Stimulated activated CD8-positive, alpha-beta memory T cell treated with anti-CD3 and anti-CD28 coated beads, Interleukin-7, amount 100 ng/mL, for 48 hours (primary cell): ENCODE measurements around the gene MIX23.

Source experiments
- DNase-seq, 2 donors: peaks; one replicate each; pipeline ENCODE4 v3.0.0-alpha.2; 2020; ENCODE audit warnings: low read depth in 1 of 2; ENCODE audit errors: extremely low read depth in 1 of 2

Gene MIX23

GRCh38 chr3:122392868-122393844 lies 10.1 kb upstream of the MIX23 start:
- DNase-seq, result no peak

- no peak for DNase-seq
Measured at GRCh38 chr3:122391681-122392446, 8.8 kb upstream of the MIX23 start.

GRCh38 chr3:122390665-122391064 lies 7.6 kb upstream of the MIX23 start:
- DNase-seq, result no peak

- no peak for DNase-seq
Measured at GRCh38 chr3:122389892-122390291, 6.9 kb upstream of the MIX23 start.

- no peak for DNase-seq
Measured at GRCh38 chr3:122389197-122389596, 6.2 kb upstream of the MIX23 start.

GRCh38 chr3:122387709-122388108 lies 4.7 kb upstream of the MIX23 start:
- DNase-seq, result no peak

- peak; percentile 87 to 89 for DNase-seq
Measured at GRCh38 chr3:122383771-122384697, 1.0 kb upstream of the MIX23 start, which contains the start of gene FAM162A. FAM162A (plus strand) TSS chr3:122384182; CDS start chr3:122384266, 84 bp downstream.

GRCh38 chr3:122377975-122378374 lies 5.1 kb downstream of the MIX23 start:
- no peak for DNase-seq

- no peak for DNase-seq
Measured at GRCh38 chr3:122374034-122374433, 9.0 kb downstream of the MIX23 start.

GRCh38 chr3:122366379-122366749 lies 16.7 kb downstream of the MIX23 start:
- DNase-seq, result no peak

GRCh38 chr3:122365582-122366378 lies 17.3 kb downstream of the MIX23 start:
- peak in 1 of 2 donors; percentile 16 for DNase-seq

- no peak for DNase-seq
Measured at GRCh38 chr3:122365073-122365472, 18.0 kb downstream of the MIX23 start.

- DNase-seq, result no peak
Measured at GRCh38 chr3:122364490-122364889, 18.5 kb downstream of the MIX23 start.

GRCh38 chr3:122362026-122362425 lies 21.0 kb downstream of the MIX23 start:
- DNase-seq, result no peak

- DNase-seq, result no peak
Measured at GRCh38 chr3:122358703-122359032, 24.4 kb downstream of the MIX23 start.

GRCh38 chr3:122357828-122358702 lies 25.0 kb downstream of the MIX23 start:
- no peak for DNase-seq

- no peak for DNase-seq
Measured at GRCh38 chr3:122356402-122356801, 26.6 kb downstream of the MIX23 start.

GRCh38 chr3:122355612-122356011 lies 27.4 kb downstream of the MIX23 start:
- DNase-seq, result no peak

GRCh38 chr3:122353893-122354401 lies 29.1 kb downstream of the MIX23 start:
- no peak for DNase-seq
